HG03139 (cell line): ENCODE results near the gene PLAC1.

ENCODE experiments used
- ATAC-seq: cut with Tn5 transposase; IDR thresholded peaks from one replicate; pipeline ENCODE4 v1.9.1; 2021; ENCODE audit not compliant: unreplicated experiment

The PLAC1 gene

GRCh38 chrX:134658002-134658759, at the start of gene PLAC1:
PLAC1 (minus strand) TSS chrX:134658471; CDS start chrX:134566682, 91,789 bp downstream.
- no peak for ATAC-seq

GRCh38 chrX:134706138-134706537, 47.9 kb upstream of the PLAC1 start:
- ATAC-seq: no peak

- ATAC-seq: no peak
Observed at GRCh38 chrX:134695999-134696398, 37.7 kb upstream of the PLAC1 start.

- ATAC-seq: no peak
Observed at GRCh38 chrX:134694333-134695322, 36.4 kb upstream of the PLAC1 start.

GRCh38 chrX:134693644-134694043, 35.4 kb upstream of the PLAC1 start:
- ATAC-seq: no peak

- ATAC-seq: no peak
Observed at GRCh38 chrX:134692990-134693389, 34.7 kb upstream of the PLAC1 start.

GRCh38 chrX:134692233-134692632, 34.0 kb upstream of the PLAC1 start:
- ATAC-seq: no peak

- ATAC-seq: no peak
Observed at GRCh38 chrX:134691453-134691852, 33.2 kb upstream of the PLAC1 start.

GRCh38 chrX:134688839-134689238, 30.6 kb upstream of the PLAC1 start:
- no peak for ATAC-seq

- ATAC-seq: no peak
Observed at GRCh38 chrX:134688031-134688823, 30.0 kb upstream of the PLAC1 start.

GRCh38 chrX:134685668-134686067, 27.4 kb upstream of the PLAC1 start:
- no peak for ATAC-seq

GRCh38 chrX:134684956-134685355, 26.7 kb upstream of the PLAC1 start:
- ATAC-seq: no peak

GRCh38 chrX:134683351-134684005, 25.2 kb upstream of the PLAC1 start:
- ATAC-seq: no peak

GRCh38 chrX:134682081-134682480, 23.8 kb upstream of the PLAC1 start:
- no peak for ATAC-seq

- no peak for ATAC-seq
Observed at GRCh38 chrX:134679644-134680043, 21.4 kb upstream of the PLAC1 start.

- no peak for ATAC-seq
Observed at GRCh38 chrX:134679221-134679620, 20.9 kb upstream of the PLAC1 start.

- no peak for ATAC-seq
Observed at GRCh38 chrX:134677332-134677731, 19.1 kb upstream of the PLAC1 start.

GRCh38 chrX:134676436-134676835, 18.2 kb upstream of the PLAC1 start:
- no peak for ATAC-seq

GRCh38 chrX:134673123-134673522, 14.9 kb upstream of the PLAC1 start:
- ATAC-seq: no peak

GRCh38 chrX:134672101-134672500, 13.8 kb upstream of the PLAC1 start:
- ATAC-seq: no peak

- ATAC-seq: no peak
Observed at GRCh38 chrX:134671294-134671693, 13.0 kb upstream of the PLAC1 start.
